Activated CD8-positive, alpha-beta memory T cell treated with anti-CD3 and anti-CD28 coated beads for 36 hours (primary cell): ENCODE data around the gene CYP11A1. TPM values are rescaled to one million over a fixed set of nuclear protein-coding genes. Genes with fewer than 3 reads are reported as not detected.
"Not testable (repeated sequence)": the region's sequence is repeated elsewhere in the genome, so short reads cannot be mapped to it uniquely, and the experiment has no call there.

Experiments
- CTCF ChIA-PET: fragments of 350-600 bp; sonication (Branson Sonifier 250); formaldehyde crosslinking; loops from one replicate; lab custom pipeline; 2021; ENCODE audit warnings: antibody characterized with exemption; lab: Charles Lee
- POLR2A ChIA-PET: fragments of 350-600 bp; sonication (Branson Sonifier 250); formaldehyde crosslinking; loops from one replicate; lab custom pipeline; 2021; ENCODE audit warnings: antibody characterized with exemption; lab: Charles Lee
- total RNA-seq, 2 experiments: library from RNA; stranded (reverse); gene quantifications; one replicate each; pipeline ENCODE4 v1.2.3, GENCODE V29; 2021

CYP11A1 gene
- total RNA-seq, 2 experiments from 2014 or later = 0.13 to 0.23 TPM

DNA sequence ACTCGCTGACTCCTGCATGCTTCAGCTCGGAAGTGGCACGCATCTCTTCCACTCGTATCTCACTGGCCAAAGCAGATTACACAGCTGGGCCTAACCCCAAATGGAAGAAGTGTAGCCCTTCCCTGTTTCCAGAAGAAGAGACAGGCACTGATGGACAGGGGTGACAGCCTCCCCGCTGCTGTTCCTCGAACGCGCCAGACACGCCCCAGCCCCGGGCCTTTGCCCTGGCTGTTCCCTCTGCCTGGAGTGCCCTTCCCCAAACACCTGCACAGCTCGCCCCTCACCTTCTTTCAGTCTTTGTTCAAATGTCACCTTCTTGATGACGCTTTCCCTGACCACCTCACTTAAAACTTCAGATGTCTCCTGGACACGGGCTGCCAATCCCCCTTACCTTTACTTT is 26.0 kb upstream of the CYP11A1 start:
- ChIA-PET POLR2A (interaction anchor here (0.5 to 5.2 kb wide), 3 partner anchors 8 to 15 kb away, joined by 3 to 39 read pairs (median 7); no protein-coding TSS in a partner anchor), CTCF (interaction anchor here (1.0 to 15.5 kb wide), 2 partner anchors 11 to 18 kb away, joined by 3 to 197 read pairs; no protein-coding TSS in a partner anchor)

DNA sequence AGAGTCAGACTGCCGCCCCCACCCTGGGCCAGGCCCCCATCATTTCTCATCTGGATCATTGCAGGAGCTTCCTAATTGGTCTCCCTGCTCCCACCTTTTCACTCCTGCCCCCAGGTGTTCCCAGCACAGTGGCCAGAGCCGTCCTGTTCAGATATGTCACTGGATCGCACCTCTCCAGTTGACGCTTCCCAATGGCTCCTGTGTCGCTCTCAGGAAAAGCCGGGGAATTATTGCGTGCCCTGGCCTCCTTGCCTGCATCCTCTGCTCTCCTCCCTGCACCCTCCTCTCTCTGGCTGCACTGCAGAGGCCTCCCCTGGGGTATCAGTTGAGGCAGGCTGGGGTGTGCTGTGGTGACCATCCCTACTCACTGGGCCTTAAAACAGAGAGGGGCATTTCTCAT is 25.5 kb upstream of the CYP11A1 start:
- POLR2A ChIA-PET = interaction anchor here (0.5 to 5.2 kb wide), 3 partner anchors 8 to 15 kb away, joined by 3 to 39 read pairs (median 7); no protein-coding TSS in a partner anchor
- CTCF ChIA-PET = interaction anchor here (0.7 to 15.5 kb wide), 3 partner anchors 10 to 47 kb away, joined by 3 to 197 read pairs (median 3); no protein-coding TSS in a partner anchor

DNA sequence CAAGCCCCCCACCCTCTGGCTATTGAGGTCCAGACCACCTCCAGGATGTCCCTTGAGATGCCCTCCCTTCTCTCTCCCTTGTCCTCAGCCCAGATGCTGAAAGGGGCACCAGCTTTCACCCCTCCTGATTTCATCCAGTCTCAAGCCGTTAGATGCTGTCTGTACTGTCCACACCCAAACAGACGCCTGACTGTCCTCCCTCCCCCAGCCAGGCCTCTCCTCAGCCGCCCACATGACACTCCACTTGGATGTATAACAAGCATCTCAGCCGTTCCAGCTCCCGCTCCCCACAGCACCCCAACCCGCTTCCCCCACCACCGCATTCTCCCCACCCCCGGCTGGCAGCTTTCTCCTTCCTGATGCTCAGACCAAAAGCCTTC is 25.0 kb upstream of the CYP11A1 start:
- ChIA-PET CTCF (interaction anchor here (0.7 to 15.5 kb wide), 2 partner anchors 10 to 47 kb away, joined by 3 to 197 read pairs; no protein-coding TSS in a partner anchor), POLR2A (interaction anchor here (2.0 kb wide), 1 partner anchor 10 kb away, joined by 7 read pairs; no protein-coding TSS in a partner anchor)

DNA sequence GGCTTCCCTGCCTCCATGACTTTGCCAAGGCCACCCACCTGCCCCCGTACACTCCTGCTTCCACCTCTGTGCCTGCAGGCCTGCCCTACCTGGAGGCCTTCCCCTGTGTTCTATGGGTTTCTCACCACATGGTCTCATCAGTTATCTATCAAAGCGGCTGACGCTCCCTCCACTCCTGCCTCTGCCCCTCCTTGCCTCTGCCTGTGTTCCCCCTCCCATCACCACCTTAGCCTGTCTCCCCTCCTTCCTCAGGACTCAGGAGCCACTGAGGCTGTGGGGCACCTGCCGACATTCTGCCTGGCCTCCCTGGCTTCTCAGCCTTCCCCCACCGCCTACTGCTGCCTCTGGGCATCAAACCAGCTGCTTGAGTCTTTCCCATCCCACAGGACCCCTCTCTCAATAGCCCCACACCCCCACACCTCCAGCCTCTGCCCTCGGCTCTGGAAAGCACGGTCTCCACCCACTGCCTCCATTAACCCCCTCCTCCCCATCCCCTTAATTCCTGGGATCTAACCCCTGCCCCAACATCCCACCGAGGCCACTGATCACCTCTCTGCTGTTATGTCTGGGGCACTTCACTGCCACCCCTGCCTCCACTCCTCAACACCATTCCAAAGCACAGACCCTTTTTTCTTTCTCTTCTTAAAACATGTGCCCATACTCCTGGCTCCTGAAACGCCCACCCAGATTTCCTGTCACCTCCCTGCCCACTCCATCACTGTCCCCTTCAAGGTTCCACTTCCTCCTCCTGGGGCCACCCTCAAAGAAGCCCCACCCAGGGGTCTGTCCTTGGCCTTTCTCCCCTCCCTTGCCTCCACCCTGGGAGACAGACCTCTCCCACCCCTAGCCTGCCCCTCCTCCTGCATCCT is 24.4 kb upstream of the CYP11A1 start:
- POLR2A ChIA-PET = interaction anchor here (2.0 kb wide), 1 partner anchor 11 kb away, joined by 7 read pairs; no protein-coding TSS in a partner anchor
- CTCF ChIA-PET = interaction anchor here (0.7 to 15.5 kb wide), 3 partner anchors 8 to 48 kb away, joined by 3 to 197 read pairs (median 5); no protein-coding TSS in a partner anchor

DNA sequence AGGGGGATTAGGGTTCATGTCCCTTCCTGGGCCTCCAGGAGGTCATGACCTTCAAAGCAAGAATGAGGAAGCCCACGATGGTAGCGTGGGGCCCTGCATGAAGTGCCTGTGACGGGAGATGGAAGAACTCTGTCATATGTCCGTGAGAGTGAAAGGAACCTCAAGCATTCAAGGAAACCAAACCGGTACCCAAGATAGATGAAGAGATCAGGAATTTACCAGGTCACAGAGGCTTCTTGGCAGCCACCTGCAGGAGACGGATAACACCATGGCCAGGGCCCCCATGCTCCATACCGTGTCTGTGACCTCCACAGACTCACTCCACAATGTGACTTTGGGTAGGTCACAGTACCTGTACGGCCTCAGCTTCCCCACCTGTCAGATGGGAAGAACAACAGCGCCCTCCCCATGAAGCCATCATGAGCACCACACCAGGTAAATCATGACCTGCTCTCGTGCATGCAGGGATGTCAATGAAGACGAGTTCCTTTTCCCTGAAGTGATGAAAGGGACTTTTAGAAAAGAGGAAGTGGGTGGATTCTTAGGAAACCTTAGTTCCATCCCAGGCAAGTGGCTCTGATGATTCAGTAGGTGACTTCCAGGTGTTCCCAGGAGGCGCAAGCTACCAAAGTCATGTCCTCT is 23.3 kb upstream of the CYP11A1 start:
- ChIA-PET POLR2A (no interaction called here), CTCF (interaction anchor here (1.3 kb wide), 1 partner anchor 9 kb away, joined by 5 read pairs; no protein-coding TSS in a partner anchor)

DNA sequence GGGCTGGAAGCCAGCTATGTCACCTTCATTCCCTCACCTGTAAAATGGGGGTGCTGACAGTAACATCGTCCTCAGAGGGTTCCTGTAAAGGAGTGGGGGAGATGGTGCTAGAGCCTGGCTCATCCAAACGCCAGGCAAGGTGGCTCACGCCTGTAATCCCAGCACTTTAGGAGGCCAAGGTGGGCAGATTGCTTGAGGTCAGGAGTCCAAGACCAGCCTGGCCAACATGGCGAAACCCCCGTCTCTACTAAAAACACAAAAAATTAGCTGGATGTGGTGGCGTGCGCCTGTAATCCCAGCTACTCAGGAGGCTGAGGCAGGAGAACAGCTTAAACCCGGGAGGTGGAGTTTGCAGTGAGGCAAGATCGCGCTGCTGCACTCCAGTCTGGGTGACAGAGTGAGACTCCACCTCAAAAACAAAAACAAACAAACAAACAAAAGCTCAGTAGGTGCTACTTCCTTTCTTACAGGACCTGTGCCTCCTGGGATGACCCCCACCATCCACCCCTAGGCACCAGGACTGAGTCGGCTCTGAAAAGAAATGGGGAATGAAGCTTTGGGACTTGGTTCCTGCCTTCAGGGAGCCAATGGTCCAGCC is 22.7 kb upstream of the CYP11A1 start:
- POLR2A ChIA-PET = not testable (repeated sequence)
- CTCF ChIA-PET = interaction anchor here (1.3 kb wide), 1 partner anchor 10 kb away, joined by 5 read pairs; no protein-coding TSS in a partner anchor

DNA sequence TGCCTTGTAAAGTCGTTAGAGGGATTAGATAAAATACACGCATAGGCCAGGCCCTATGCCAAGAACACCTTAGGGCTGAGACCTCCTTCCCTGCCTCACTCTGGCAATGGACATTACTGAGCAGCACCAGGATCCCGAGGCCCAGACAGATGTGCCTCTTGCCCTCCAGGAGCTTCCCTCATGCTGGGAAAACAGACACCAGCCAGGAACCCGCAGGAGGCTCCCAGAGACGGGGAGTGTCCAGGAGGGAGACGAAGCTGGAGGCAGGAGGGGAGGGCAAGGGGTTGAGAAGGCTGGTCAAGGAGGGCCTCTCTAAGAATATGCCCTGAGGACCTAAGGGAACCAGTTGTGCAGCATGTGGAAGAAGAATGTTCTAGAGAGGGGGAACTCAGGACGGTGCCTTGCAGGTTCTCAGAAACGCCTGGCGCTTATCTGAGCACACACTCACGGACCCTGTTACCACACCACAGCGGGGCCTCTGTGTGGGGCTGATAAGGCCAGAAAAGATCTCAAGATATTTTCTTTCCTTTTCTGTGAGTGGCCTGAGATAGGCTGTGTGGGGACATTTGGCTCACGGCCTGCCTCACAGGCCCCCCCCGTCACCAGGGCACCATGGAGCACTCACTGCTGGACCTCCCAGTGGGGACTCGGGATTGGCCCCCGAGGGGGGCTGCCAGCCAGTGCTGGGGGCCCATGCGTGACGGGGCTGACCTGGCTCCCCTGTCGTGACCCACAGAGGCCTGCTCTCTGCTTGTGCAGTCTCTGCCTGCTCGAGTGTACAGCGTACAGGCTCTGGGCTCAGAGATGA is 22.0 kb upstream of the CYP11A1 start:
- ChIA-PET POLR2A (no interaction called here), CTCF (interaction anchor here (0.9 to 1.3 kb wide), 2 partner anchors 11 to 12 kb away, joined by 3 to 5 read pairs; no protein-coding TSS in a partner anchor)

DNA sequence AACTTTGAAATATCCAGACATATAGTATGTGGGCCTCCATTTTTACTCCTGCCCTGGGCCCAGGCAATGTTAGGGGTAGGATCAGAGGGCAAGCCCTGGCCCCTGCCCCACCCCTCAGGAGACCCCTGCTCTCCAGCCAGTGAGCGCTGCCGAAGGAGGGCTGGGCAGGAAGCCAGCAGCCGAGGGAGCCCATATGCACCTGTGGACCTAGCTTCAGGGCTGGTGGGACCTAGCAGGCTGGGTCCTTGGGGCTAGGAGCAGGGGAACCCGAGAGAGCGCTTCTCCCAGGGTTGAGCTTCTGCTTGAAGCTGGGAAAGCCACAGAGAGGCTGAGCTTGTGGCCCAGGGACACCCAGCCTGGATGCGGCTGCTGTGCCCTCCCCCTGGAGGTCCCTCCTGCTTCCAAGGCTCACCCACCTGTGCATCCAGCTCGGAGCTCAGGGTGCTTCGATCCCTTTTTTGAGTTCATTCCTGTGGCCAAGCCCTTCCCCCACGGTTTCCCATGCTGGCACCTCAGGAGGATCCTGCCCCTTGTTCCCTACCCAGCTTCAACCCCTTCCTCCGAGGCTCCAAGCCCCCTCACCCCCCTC is 21.0 kb upstream of the CYP11A1 start:
- ChIA-PET CTCF (interaction anchor here (0.9 to 1.3 kb wide), 2 partner anchors 12 to 13 kb away, joined by 3 to 5 read pairs; no protein-coding TSS in a partner anchor), POLR2A (no interaction called here)

DNA sequence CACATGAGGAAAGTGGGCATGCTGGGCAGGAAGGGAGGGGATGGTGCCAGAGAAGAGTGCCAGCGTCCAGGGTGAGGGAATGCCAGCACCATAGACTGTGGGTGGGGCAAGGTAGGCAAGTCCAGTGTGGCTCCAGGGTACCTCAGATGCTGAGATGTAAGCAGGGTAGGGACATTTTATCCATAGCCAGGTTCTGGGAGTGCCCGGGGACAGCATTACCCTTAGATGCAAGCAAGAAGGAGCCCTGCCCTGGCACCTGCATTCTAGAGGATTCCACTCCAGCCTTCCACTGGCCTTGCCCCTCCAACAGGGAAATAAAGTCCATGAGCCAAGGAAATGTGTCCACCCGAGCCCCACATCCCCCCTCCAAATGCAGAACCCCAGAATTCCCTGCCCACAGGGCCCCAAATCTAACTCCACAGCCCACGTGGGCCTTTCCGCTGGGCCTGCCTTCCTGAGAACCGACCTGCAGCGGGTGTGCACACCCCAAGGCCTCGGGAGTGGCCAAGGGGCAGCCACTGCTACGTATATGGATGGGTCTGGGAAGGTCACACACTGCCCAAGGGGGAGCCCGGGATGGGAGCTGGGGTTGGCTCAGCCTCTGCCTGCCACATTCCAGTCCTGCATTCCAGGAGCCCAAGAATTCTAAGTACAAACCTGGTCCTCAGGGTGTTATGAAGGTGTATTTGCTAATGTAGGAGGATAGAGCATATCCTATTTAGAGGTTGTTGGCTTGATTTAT is 20.3 kb upstream of the CYP11A1 start:
- ChIA-PET CTCF (interaction anchor here (9.5 to 9.8 kb wide), 2 partner anchors 12 to 49 kb away, joined by 197 to 243 read pairs; partner anchors contain the start of gene SEMA7A), POLR2A (no interaction called here)

DNA sequence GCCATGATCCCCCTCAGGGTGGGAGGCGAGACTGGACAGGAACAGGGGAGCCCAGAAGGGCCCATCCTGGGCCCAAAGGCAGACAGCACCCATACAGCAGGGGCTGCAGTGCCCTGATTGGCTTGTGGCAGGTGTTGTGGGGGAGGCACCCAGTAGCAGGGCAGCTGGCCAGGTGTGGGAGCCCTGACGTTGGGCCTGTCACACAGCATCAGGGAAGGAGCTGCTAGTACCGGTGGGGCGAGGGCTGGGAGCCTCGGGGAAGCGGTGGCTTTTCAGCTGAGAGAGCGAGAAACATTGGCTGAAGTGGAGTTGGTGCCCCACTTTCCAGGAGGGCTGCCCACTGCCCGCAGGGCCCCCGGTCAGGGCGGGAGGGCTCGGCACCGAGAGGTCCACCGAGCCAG is 19.7 kb upstream of the CYP11A1 start:
- ChIA-PET CTCF (interaction anchor here (9.5 to 9.8 kb wide), 2 partner anchors 13 to 49 kb away, joined by 197 to 243 read pairs; partner anchors contain the start of gene SEMA7A), POLR2A (no interaction called here)

DNA sequence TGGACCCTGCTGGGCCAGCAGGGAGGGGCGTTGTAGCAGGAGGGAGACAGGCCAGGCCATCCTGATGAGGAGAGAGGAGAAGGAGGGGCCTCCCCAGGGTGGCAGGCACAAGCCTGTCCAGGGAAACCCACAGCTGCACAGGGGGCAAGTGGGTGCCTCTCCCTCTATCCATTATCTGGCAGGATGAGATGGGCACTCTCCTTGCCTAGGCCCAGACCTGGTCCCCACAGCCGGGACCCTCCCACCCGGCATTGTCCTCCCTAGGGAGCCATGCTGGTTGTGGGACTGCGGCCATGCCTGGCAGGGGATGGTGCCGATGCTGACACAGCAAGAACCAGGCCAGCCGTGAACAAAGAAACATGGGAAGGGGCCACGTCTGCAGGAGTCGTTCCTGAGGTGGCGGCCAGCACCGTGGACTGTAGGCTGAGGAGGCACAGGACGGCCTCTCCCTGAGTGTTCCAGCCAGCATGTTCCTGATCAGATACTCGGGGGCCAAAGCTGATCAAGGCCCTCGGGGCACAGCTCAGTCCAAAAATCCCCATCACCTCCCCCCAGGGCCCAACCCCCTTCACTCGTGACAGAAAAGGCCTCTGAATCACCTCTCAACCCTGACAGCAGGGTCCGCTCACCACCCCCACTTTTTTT is 19.2 kb upstream of the CYP11A1 start:
- ChIA-PET CTCF (interaction anchor here (9.5 to 9.8 kb wide), 2 partner anchors 13 to 50 kb away, joined by 197 to 243 read pairs; partner anchors contain the start of gene SEMA7A), POLR2A (interaction anchor here (2.8 kb wide), 1 partner anchor 9 kb away, joined by 39 read pairs; no protein-coding TSS in a partner anchor)

DNA sequence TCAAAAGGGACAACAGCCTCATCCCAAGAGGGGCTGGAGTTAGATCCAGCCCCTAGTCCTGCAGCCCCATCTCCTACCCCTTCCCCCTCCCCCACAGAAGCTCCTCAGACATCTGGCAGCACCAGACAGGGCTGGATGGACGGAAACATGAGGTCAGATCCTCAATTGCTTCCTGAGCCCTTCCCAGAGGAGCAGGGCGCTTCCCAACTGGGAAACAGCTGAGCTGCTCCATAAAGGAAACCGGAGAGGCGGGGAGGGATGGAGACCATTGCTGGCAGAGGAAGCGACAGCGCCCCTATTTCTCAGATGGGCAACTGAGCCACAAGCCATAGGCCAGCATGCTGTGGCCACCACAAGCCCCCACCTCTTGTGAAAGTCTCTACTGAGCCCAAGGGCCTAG is 18.3 kb upstream of the CYP11A1 start:
- ChIA-PET CTCF (interaction anchor here (1.0 to 9.8 kb wide), 4 partner anchors 10 to 399 kb away, joined by 3 to 243 read pairs (median 106); partner anchors contain the start of gene SEMA7A), POLR2A (interaction anchor here (0.5 to 4.6 kb wide), 7 partner anchors 10 to 1031 kb away, joined by 3 to 110 read pairs (median 8); partner anchors contain the start of genes SEMA7A and UBL7)

DNA sequence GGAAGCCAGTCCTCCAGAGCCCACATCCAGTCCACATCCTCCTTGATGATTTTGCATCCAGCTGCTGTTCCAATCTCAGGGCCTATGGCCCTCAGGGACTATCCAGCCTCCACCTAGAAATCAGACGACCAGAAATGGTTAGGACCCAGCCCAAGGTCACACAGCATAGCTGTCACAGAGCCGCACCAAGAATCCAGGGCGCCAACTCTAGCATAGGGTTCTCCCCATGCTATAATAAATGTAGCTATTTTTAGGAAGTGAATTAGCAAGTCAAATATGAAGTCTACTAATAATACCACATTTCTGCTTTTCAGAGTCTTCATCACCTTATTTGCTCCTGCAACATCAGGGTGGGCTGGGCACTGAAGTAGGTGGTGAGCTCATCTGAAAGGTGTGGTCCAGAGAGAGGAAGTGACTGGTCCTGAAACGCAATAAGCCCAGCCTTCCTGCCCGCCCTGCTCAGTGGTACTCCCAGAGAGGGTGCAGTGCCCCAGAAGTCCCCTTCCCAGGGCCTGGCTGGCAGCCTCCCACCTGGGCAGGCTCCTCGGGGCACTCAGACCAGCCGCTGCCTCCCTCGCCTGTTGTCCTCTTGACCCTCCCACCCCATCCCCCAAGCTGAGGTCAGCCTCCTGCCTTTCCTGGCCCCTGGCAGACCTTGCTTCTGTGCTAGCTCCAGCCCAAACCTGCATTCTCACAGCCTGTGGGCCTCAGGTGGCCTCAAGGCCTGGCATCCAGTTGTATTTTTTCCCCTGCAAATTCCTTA is 17.6 kb upstream of the CYP11A1 start:
- CTCF ChIA-PET = interaction anchor here (0.5 to 9.8 kb wide), 9 partner anchors 10 to 433 kb away, joined by 3 to 243 read pairs (median 5); partner anchors contain the start of gene SEMA7A
- POLR2A ChIA-PET = interaction anchor here (1.0 to 4.6 kb wide), 8 partner anchors 9 to 76 kb away, joined by 3 to 110 read pairs (median 9); partner anchors contain the start of genes SEMA7A and UBL7

DNA sequence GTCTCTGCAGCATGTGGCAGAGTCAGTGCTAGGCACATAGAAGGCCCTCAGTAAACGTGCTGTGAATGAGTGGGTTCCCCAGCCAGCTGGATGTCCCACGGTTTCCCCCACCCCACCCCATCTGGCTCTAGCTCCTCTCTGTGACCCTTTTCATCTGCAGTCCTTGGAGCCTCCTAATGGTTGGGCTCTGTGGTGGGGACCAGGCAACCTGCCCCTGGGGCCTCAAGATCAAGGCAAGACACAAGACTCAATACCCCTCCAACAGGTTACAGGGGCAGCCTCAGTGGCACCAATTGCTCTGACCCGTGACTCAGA is 17.1 kb upstream of the CYP11A1 start:
- POLR2A ChIA-PET = interaction anchor here (1.0 to 4.6 kb wide), 9 partner anchors 9 to 76 kb away, joined by 3 to 110 read pairs (median 8); partner anchors contain the start of genes SEMA7A and UBL7
- CTCF ChIA-PET = interaction anchor here (0.5 to 9.8 kb wide), 8 partner anchors 9 to 433 kb away, joined by 3 to 243 read pairs (median 5); partner anchors contain the start of gene SEMA7A
